NCI-H526 (cell line): ENCODE measurements around the gene FGGY.
"Not testable (repeated sequence)": the region's sequence is repeated elsewhere in the genome, so short reads cannot be mapped to it uniquely, and the experiment has no call there.

Experiments
- DNase-seq, 2 experiments: peaks; one replicate each; lab custom pipeline; 2025; lab: John Stamatoyannopoulos, UW

FGGY gene

GRCh38 chr1:59703918-59704378, 407.1 kb downstream of the FGGY start:
- no peak for DNase-seq

GRCh38 chr1:59704716-59705115, 407.8 kb downstream of the FGGY start:
- DNase-seq: no peak

DNA sequence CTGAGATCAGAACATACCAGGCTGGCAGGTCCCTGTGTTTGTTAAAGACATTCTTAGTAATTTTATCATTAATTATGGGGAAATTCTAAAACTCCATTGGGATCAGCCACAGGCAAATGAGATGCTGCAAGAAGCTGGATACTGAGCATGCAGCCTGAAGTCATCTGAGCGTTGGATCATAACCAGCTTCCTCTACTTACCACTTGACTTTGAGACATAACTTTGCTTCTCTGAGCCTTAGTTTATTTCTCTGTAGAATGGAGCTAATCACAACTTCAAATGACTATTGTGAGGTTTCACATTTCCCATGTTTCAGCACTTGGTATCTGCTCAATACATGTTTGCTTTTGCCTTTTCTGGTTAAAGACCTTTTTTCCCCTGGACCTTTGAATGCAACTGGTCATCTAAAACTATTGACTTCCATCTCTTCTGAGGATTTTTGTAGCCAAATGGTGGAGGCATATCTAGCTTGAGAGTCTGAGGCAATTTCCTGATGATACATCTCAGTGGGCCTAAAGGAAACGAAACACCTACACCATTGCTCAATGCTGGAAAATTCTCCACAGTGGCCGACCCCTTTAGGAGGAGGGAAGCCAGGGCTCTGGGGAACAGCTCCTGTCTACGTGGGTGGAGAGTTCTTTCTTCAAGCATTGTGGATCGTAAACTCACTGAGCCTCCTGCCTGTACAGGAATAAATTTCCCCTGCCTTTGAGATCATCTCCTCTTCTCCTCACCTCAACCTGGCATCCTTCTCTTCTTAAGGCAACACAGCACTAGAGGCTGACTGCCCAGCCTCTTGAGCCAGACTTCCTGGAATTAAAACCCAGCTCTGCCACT, 408.8 kb downstream of the FGGY start:
- DNase-seq: no peak

DNA sequence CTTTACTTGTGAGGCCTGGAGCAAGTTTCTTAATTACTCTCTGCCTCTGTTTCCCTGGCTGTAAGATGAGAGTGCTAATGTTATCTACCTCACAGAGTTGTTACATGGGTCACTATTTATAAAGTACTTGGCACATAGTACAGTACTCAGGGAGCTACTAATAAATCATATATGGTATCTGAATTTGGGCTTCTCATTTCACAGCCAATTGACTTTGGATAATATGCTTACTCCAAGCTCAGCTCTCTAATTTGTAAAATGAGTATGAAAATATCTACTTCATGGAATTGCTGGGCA, 409.4 kb downstream of the FGGY start:
- DNase-seq: no peak

- no peak for DNase-seq
Measured at GRCh38 chr1:59707178-59707791, 410.4 kb downstream of the FGGY start.

GRCh38 chr1:59709333-59709732, 412.4 kb downstream of the FGGY start:
- DNase-seq: no peak

- not testable (repeated sequence) for DNase-seq
Measured at GRCh38 chr1:59710920-59711319, 414.0 kb downstream of the FGGY start.

DNA sequence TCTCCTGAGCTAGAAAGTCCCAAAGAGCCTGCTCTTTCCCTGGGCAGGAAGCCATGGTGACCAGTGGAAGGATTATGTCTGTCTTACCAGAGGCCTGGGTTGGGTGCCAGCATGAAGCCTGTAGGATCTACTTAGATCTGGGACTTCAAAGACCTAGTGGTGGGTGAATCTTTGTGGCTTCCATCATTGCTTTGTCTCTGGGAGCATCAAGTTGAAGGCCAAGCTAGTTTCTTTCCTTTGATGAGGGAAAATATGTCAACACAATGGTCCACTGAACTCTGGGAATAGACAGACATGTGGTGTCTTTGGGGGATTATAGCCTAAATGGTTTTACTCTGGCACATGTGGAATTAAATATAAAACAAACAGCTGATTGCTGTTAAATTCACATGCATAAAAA, 417.3 kb downstream of the FGGY start:
- DNase-seq: no peak

DNA sequence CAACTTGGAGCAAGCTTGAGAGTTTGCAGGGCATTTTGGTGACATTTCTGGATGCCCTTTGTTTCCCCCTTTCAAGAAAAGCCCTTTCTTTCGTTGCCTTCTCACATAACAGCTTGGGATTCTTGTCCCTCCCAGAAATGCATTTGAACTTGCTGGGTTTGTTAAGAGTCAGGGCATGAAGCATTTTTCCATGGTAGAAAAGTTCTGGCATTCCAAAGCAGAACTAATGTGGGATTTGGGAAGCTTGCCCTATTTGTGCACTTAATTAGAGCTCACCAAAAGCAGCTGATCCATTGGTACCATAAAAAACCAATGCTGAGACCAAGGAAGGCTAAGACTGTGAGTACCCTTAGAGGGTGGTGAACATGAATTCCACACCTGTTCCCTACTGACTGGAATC, 418.1 kb downstream of the FGGY start:
- no peak for DNase-seq

DNA sequence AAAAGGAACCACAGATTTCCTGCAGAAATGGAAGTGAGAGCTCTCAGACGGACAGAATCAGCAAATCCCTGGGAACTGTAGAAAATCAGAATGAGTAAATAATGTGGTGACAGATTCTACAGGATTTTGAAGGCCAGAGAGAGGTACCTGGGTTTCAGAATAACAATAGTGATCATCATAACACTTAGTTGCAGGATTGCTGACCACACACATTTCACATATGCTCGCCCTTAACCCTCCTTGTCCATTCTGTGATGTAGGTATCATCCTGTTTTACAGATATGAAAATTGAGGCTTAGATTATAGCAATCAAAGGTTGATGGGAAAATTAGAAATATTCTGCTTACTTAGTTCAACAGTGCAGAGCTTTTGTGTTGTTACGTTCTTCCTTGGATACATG, 419.9 kb downstream of the FGGY start:
- DNase-seq: no peak

DNA sequence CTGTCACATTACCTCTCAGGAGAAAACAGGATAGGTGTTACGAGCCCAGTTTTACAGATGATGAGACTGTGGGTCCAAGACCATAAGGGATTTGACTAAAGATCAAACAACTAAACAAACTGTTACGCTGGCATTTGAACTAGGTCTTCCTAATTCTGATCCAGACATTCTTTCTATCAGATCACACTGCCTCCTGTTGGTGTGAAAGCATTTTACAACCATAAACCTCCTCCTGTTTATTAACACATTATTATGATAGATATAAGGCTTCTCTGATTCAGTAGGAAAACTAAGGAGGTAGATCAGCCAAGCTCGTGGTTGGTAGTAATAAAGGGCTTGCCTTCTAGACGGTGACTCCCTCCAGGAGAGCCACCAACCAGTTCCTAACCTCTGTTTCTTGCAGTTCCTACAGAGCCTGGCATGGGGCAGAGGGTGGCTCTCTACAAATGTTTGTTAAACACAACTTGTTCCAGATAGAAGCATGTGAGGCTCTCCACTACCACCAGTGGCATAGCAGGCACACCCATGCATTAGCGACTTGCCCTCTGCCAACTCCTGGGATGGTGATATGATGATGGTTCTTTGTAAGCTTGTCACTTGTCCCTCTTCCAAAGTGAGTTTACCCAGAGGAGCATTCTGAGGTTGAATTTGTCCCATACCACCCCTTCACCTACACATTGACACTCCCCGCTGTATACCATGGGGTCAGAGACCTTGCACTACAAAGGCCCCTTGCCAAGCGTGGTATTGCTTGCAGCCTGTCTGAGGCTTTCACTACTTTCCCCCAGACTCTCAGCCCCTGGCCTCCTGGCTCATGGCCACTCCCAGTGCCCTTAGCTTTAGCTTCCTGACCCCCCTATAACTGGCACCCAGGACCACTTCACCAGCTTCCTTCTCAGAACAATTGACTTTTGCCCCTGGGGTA, 421.4 kb downstream of the FGGY start:
- DNase-seq: peak; percentile 18 to 63

DNA sequence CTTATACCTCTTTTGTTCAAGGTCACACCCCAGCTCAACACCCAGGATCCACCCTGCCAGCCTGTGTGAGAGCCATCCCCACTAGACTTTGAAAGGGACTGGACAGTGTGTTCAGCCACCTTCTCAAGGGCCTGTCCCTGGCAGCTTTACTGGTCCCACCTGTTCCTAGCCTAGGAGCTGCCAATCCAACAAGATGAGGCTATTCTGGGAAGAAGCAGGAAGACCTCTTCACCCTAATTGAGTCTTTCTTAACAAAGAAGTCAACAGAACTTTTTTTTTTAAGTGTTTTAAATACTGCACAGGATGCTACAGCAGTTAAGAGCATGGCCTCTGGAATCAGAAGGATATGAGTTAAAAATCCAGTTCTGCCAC, 422.1 kb downstream of the FGGY start:
- DNase-seq: no peak

DNA sequence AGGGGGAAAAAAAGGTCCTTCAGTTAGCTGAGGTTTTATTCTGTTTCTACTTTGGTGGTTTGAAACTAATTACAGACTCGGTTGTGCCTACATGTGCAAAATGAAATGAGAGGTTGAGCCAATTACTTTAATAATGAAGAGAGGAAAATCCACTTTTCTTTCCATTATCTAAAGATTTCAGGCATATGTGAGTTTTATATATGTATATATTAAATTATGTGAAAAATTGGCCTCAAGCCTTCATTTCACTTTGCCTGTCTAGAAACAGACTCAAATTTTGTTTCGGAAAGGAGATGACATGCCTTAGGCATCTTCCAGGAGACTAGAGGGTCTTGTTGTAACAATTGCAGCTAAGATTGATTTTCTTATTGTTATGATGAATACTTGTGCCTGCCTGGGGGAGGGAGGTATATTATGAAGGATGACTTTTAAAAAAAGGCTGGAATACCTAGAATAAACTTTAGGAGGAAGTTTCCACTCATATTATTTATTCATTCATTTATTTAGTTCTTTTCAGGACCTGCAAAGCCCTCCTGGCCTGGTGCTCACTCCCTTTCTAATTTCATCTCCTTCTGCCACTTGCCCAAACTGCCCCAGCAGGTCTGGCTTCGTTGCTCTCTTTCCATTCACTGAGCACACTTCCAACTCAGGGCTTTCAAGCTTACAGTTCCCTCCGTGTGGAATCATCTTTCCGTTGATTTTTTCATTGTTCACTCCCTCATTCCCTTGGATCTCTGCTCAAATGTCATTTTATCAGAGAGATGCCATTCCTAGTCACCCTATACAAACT, 423.6 kb downstream of the FGGY start:
- no peak for DNase-seq

DNA sequence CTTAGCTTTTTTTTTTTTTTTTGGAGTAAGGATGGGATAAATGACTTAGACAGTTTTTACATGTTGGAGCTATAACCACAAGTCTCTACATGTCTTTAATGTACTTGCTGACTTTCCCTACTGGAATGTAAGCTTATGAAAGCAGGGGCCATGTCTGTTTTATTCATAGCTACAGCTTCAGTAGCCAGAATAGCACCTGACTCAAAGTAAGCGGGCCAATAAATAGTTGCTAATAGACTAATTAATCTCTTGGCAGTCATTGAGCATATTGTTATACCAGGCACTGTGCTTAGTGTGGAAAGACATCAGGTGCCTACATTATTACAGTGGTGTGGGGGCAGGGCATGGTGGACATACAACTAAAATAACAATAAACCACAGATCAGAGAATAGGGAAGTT, 433.4 kb downstream of the FGGY start:
- no peak for DNase-seq

- no peak for DNase-seq
Measured at GRCh38 chr1:59730759-59731478, 434.0 kb downstream of the FGGY start.

DNA sequence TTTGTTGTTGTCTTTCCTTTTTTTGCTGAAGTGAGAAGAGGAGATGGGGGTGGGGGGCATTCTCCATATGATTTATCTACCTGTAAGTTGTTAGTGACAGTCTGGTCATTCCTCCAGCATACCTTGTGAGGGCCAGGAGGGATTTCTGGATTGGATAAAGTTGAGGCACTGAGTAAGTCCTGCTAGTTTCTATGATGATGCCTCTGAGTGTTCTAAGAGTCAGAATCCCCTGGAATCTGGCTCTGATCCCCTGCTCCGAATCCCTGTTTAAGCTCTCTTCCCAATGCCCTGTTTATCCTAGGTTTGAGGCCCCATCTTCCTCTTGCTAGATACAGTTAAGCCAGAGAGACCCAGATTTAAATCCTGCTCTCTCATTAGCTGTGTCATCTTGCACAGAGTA, 434.7 kb downstream of the FGGY start:
- no peak for DNase-seq

- no peak for DNase-seq
Measured at GRCh38 chr1:59732214-59732955, 435.5 kb downstream of the FGGY start.

DNA sequence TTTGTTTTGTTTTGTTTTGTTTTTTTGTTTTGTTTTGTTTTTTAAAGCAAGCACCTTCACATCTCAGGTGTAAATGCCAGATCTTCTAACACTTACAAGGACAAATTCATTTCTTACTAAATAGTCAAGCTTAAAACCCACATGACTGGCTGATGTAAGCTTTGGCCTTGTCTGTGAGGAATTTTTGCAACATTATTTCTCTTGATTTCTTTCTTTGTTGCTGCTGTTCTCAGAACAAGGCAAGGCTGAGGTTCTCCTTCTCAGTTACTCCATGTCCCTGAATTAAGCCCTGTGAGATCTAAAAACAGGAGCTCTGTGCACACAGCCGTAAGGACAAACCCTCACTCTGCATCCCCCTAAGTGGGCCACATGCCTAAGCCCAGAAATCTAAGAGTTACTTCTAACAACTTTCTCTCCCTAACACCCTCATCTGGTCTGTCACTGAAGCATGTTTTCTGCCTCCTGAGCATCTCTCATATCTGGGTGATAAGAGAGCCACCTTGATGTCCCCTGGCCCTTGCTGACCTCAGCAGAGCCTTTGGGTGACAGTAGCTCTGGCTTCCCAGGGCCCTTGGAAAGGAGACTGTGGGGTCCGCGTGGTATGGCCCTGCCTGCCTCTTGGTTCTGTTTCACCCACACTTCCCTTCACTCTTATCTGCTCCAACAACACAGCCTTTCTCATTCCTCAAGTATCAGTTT, 436.7 kb downstream of the FGGY start:
- DNase-seq: no peak

DNA sequence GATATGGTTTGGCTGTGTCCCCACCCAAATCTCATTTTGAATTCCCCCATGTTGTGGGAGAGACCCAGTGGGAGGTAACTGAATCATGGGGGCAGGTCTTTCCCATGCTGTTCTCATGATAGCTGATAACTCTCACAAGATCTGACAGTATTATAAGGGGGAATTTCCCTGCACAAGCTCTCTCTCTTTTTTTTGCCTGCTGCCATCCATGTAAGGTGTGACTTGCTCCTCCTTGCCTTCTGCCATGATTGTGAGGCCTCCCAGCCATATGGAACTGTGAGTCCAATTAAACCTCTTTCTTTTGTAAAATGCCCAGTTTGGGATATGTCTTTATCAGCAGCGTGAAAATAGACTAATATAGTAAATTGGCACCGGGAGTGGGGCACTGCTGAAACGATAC, 439.0 kb downstream of the FGGY start:
- DNase-seq: not testable (repeated sequence)

DNA sequence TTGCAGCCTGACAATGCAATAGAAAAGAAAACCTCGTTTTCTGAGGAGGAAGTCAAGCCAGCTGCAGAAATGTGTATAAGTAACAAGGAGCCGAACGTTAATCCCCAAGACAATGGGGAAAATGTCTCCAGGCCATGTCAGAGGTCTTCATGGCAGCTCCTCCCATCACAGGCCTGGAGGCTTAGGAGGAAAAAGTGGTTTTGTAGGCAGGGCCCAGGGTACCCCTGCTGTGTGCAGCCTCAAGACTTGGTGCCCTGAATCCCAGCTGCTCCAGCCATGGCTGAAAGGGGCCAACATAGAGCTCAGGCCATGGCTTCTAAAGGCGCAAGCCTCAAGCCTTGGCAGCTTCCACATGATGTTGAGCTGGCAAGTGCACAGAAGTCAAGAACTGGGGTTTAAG, 439.9 kb downstream of the FGGY start:
- no peak for DNase-seq
